ENCODE measurements around the gene MAP1S.

Gene MAP1S

GRCh38 chr19:17686023-17686521 lies 33.2 kb upstream of the MAP1S start:
- peaks cover 67% of the 10 kb centered on the region for H3K27me3 Mint-ChIP-seq (ENCODE audit: low read depth)
- H3K4me1 Mint-ChIP-seq (ENCODE audit: low read depth) = peaks cover 6% of the 10 kb centered on the region

GRCh38 chr19:17686592-17687024 lies 32.7 kb upstream of the MAP1S start:
- Mint-ChIP-seq H3K4me1 (ENCODE audit: low read depth) (peaks cover 6% of the 10 kb centered on the region), H3K27me3 (ENCODE audit: low read depth) (peaks cover 63% of the 10 kb centered on the region), H3K36me3 (ENCODE audit: low read depth) (peaks cover 4% of the 10 kb centered on the region), H3K27ac (no peak overlapping the region), H3K4me3 (no peak overlapping the region), H3K9me3 (no peaks in the 10 kb centered on the region)

More at GRCh38 chr19:17686023-17686521, 33.2 kb upstream of the MAP1S start:
- Mint-ChIP-seq H3K27ac (no peak overlapping the region), H3K36me3 (ENCODE audit: low read depth) (peaks cover 4% of the 10 kb centered on the region), H3K9me3 (no peaks in the 10 kb centered on the region), H3K4me3 (no peak overlapping the region)

- Mint-ChIP-seq H3K27me3 (ENCODE audit: low read depth) (peaks cover 61% of the 10 kb centered on the region), H3K4me3 (peak overlapping the region; percentile 37), H3K4me1 (ENCODE audit: low read depth) (peaks cover 6% of the 10 kb centered on the region), H3K36me3 (ENCODE audit: low read depth) (peaks cover 4% of the 10 kb centered on the region), H3K9me3 (no peaks in the 10 kb centered on the region), H3K27ac (no peak overlapping the region)
Measured at GRCh38 chr19:17687141-17687856, 32.0 kb upstream of the MAP1S start.

GRCh38 chr19:17687857-17688784 lies 31.2 kb upstream of the MAP1S start, which contains the start of gene UNC13A:
Gene UNC13A, minus strand, starts transcription at chr19:17688354. Its CDS starts 155 bp downstream, at chr19:17688199.
- no peaks in the 10 kb centered on the region for H3K9me3 Mint-ChIP-seq
- H3K27ac Mint-ChIP-seq = no peak within 1 kb of the TSS
- peaks cover 61% of the 10 kb centered on the region for H3K27me3 Mint-ChIP-seq (ENCODE audit: low read depth)
- H3K4me1 Mint-ChIP-seq (ENCODE audit: low read depth) = peaks cover 6% of the 10 kb centered on the region
- peaks cover 4% of the 10 kb centered on the region for H3K36me3 Mint-ChIP-seq (ENCODE audit: low read depth)
- peak within 1 kb of the TSS; percentile 37 for H3K4me3 Mint-ChIP-seq

GRCh38 chr19:17688853-17689595 lies 30.3 kb upstream of the MAP1S start:
- H3K27ac Mint-ChIP-seq = no peak overlapping the region

GRCh38 chr19:17692566-17692965 lies 26.7 kb upstream of the MAP1S start:
- no peak overlapping the region for H3K27ac Mint-ChIP-seq
- peaks cover 4% of the 10 kb centered on the region for H3K4me1 Mint-ChIP-seq (ENCODE audit: low read depth)
- H3K9me3 Mint-ChIP-seq = no peaks in the 10 kb centered on the region
- H3K4me3 Mint-ChIP-seq = no peak overlapping the region
- H3K27me3 Mint-ChIP-seq (ENCODE audit: low read depth) = peaks cover 53% of the 10 kb centered on the region
- H3K36me3 Mint-ChIP-seq (ENCODE audit: low read depth) = peaks cover 4% of the 10 kb centered on the region

More at GRCh38 chr19:17688853-17689595, 30.3 kb upstream of the MAP1S start:
- peaks cover 4% of the 10 kb centered on the region for H3K36me3 Mint-ChIP-seq (ENCODE audit: low read depth)
- H3K4me1 Mint-ChIP-seq (ENCODE audit: low read depth) = peaks cover 6% of the 10 kb centered on the region
- peak overlapping the region; percentile 26 for H3K4me3 Mint-ChIP-seq
- peaks cover 62% of the 10 kb centered on the region for H3K27me3 Mint-ChIP-seq (ENCODE audit: low read depth)
- no peaks in the 10 kb centered on the region for H3K9me3 Mint-ChIP-seq

GRCh38 chr19:17695198-17695597 lies 24.1 kb upstream of the MAP1S start:
- Mint-ChIP-seq H3K4me3 (no peak overlapping the region), H3K36me3 (ENCODE audit: low read depth) (no peaks in the 10 kb centered on the region), H3K4me1 (ENCODE audit: low read depth) (no peaks in the 10 kb centered on the region), H3K9me3 (no peaks in the 10 kb centered on the region), H3K27me3 (ENCODE audit: low read depth) (peaks cover 52% of the 10 kb centered on the region), H3K27ac (no peak overlapping the region)

GRCh38 chr19:17703824-17704463 lies 15.3 kb upstream of the MAP1S start:
- Mint-ChIP-seq H3K4me1 (ENCODE audit: low read depth) (peaks cover 2% of the 10 kb centered on the region), H3K27ac (no peak overlapping the region), H3K27me3 (ENCODE audit: low read depth) (peaks cover 8% of the 10 kb centered on the region), H3K9me3 (no peaks in the 10 kb centered on the region), H3K36me3 (ENCODE audit: low read depth) (no peaks in the 10 kb centered on the region), H3K4me3 (no peak overlapping the region)

GRCh38 chr19:17706750-17707181 lies 12.5 kb upstream of the MAP1S start:
- no peaks in the 10 kb centered on the region for H3K27me3 Mint-ChIP-seq (ENCODE audit: low read depth)
- H3K36me3 Mint-ChIP-seq (ENCODE audit: low read depth) = no peaks in the 10 kb centered on the region
- H3K4me1 Mint-ChIP-seq (ENCODE audit: low read depth) = peaks cover 2% of the 10 kb centered on the region
- H3K4me3 Mint-ChIP-seq = no peak overlapping the region
- no peaks in the 10 kb centered on the region for H3K9me3 Mint-ChIP-seq
- no peak overlapping the region for H3K27ac Mint-ChIP-seq

- Mint-ChIP-seq H3K4me3 (no peak overlapping the region), H3K9me3 (no peaks in the 10 kb centered on the region), H3K36me3 (ENCODE audit: low read depth) (no peaks in the 10 kb centered on the region), H3K27me3 (ENCODE audit: low read depth) (peaks cover 6% of the 10 kb centered on the region), H3K27ac (no peak overlapping the region), H3K4me1 (ENCODE audit: low read depth) (no peaks in the 10 kb centered on the region)
Measured at GRCh38 chr19:17711851-17712250, 7.4 kb upstream of the MAP1S start.

- no peaks in the 10 kb centered on the region for H3K9me3 Mint-ChIP-seq
- peaks cover 27% of the 10 kb centered on the region for H3K4me1 Mint-ChIP-seq (ENCODE audit: low read depth)
- H3K27ac Mint-ChIP-seq = no peak overlapping the region
- no peak overlapping the region for H3K4me3 Mint-ChIP-seq
- no peaks in the 10 kb centered on the region for H3K36me3 Mint-ChIP-seq (ENCODE audit: low read depth)
- H3K27me3 Mint-ChIP-seq (ENCODE audit: low read depth) = peaks cover 8% of the 10 kb centered on the region
Measured at GRCh38 chr19:17716309-17716929, 2.9 kb upstream of the MAP1S start.

GRCh38 chr19:17718550-17718946 lies 732 bp upstream of the MAP1S start:
- H3K27ac Mint-ChIP-seq = peak overlapping the region; percentile 83
- no peaks in the 10 kb centered on the region for H3K9me3 Mint-ChIP-seq
- H3K27me3 Mint-ChIP-seq (ENCODE audit: low read depth) = peaks cover 8% of the 10 kb centered on the region
- no peaks in the 10 kb centered on the region for H3K36me3 Mint-ChIP-seq (ENCODE audit: low read depth)
- H3K4me3 Mint-ChIP-seq = peak overlapping the region; percentile 87
- H3K4me1 Mint-ChIP-seq (ENCODE audit: low read depth) = peaks cover 34% of the 10 kb centered on the region

- Mint-ChIP-seq H3K27me3 (ENCODE audit: low read depth) (peaks cover 8% of the 10 kb centered on the region), H3K4me3 (peak overlapping the region; percentile 86), H3K4me1 (ENCODE audit: low read depth) (peaks cover 36% of the 10 kb centered on the region), H3K27ac (peak overlapping the region; percentile 74), H3K36me3 (ENCODE audit: low read depth) (no peaks in the 10 kb centered on the region), H3K9me3 (no peaks in the 10 kb centered on the region)
Measured at GRCh38 chr19:17719730-17720400, 585 bp downstream of the MAP1S start.

All from T-helper 1 cell treated with Interleukin-12 subunit alpha and Interleukin-12 subunit beta and Interleukin-4 antibody, amounts not matched to agents 30 μg/mL and 1 μg/mL, for 36 hours (primary cell).